GM19240 (cell line): ENCODE results near the gene TMED10.

Experiments
- DNase-seq: peaks from one replicate; pipeline ENCODE4 v3.0.0; 2011; ENCODE audit warnings: low spot score; ENCODE audit not compliant: insufficient read length

The TMED10 gene

DNA sequence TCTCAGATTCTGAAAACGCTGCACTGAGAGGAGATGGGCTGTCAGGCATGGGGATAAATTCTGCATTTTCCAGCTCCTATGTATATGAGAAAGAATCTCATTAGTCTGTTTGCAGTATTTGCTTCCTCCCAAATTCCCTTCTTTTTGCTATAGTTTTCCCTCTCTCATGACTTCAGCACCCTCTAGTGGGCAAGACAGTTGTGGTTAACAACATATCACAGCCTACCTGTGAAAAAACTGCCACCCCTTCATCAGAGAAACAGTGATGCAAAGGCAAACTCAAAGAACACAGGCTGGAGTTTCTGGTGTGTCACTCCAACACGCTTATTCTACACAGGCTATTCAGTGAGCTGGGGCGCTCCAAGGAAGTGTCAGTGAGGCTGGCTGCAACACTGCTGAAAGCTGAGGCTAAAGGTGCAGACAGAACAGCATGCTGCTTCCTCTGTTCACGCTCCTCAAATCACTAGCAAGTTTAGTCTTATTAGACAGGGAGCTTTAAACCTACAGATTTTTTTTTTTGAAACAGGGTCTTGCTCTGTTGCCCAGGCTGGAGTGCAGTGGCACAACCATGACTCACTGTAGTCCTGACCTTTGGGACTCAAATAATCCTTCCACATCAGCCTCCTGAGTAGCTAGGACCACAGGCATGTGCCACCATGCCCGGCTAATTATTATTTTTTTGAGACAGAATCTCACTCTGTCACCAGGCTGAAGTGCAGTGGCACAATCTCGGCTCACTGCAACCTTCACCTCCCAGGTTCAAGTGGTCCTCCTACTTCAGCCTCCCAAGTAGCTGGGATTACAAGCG lies 87.6 kb downstream of the TMED10 start:
- DNase-seq: no peak

DNA sequence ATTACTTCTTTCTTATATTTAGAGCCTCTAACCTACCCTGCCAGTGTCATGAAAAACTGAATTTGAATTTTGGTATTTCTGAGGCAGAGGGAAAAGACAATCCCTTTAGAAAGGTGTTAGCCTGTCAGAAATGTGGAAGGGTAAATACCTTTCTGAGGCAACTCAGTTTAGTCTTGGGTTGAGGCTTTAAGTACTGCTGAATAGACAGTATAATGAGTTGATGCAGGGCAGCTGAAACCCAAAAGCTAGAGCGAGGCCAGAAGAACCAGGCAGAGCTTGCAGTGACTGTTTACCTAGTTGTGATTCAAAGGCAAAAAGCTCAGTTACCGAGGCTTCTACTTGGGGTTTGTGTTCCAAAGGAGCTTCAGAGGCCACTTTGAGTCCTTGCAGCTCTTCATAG lies 88.3 kb downstream of the TMED10 start:
- no peak for DNase-seq

DNA sequence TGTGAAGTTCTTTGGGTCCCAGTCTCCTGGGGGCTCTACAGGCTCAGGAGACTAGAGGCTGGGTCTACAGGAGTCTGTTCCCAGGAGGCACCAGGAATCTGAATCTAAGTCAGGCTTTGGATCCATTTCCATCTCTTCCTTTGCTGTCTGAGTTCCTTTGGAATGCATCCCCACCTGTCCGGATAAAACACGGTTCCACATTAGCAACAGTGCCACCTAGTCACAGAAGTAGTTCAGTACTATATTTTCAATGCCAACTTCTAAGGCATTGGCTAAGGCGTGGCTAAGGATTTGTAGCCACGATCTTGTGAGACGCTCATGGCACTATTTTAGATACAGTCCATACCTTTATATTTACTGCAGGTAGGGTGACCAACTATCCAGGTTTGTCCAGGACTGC lies 91.9 kb downstream of the TMED10 start:
- no peak for DNase-seq

DNA sequence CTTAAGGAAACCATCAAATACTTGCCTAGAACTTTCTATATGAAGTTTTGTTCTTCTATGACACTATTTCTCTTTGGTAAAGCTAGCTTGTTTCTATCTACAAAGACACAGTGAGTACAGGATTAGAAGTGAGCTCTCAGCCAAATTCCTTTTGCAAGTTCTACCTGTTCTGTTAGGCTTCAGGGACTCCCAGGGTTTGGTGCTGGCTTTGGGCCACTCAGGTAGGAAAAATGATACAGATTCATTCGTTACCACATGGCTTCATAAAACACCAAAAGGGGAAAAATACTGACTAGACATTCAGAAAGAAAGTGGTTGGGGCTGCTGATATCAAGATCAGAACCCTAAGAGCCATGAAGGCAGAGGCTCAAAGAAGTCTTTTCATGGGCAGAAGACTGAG lies 93.1 kb downstream of the TMED10 start:
- DNase-seq: no peak

DNA sequence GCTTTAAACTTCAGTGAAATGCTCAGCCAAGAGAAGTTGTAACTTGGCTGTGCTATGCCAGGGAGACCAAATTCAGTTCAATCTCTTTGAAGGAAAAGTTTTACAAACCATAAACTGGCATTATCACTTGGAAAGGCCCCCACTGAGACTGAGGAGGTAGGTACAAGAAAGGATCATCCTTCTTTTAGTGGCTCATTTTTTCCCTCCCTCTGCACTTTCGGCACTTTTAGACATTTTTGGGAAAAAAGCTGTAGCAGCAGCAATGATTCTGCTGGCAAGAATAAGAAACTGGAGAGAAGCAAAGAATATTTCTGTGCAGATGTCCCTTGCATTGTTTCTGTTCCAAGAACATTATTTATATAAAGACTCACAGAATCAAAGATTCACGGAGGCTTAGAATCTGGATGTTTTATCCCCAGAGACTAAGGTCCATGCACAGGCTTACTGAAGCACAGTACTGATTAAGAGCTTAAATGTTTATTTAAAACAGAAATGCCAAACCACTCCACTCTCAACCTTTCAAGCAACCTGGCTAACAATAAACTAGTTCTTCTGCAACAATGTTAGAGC lies 94.7 kb downstream of the TMED10 start:
- DNase-seq: no peak
